ENCODE measurements around the gene PRL.

GRCh38 chr6:22237526-22237925 lies 59.3 kb downstream of the PRL start:
- TF ChIP-seq, protein P1, sequence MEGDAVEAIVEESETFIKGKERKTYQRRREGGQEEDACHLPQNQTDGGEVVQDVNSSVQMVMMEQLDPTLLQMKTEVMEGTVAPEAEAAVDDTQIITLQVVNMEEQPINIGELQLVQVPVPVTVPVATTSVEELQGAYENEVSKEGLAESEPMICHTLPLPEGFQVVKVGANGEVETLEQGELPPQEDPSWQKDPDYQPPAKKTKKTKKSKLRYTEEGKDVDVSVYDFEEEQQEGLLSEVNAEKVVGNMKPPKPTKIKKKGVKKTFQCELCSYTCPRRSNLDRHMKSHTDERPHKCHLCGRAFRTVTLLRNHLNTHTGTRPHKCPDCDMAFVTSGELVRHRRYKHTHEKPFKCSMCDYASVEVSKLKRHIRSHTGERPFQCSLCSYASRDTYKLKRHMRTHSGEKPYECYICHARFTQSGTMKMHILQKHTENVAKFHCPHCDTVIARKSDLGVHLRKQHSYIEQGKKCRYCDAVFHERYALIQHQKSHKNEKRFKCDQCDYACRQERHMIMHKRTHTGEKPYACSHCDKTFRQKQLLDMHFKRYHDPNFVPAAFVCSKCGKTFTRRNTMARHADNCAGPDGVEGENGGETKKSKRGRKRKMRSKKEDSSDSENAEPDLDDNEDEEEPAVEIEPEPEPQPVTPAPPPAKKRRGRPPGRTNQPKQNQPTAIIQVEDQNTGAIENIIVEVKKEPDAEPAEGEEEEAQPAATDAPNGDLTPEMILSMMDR (IDR thresholded peaks at IDR 0.05): no peak
- no peak for TF ChIP-seq POLR2A (IDR thresholded peaks at IDR 0.05; ENCODE audit: low read depth)
- no peak for TF ChIP-seq POLR2AphosphoS5 (IDR thresholded peaks at IDR 0.05)
- TF ChIP-seq EP300 (IDR thresholded peaks at IDR 0.05): no peak
